Kidney (tissue), 22 donors: ENCODE results near the gene ITM2A. TPM values are rescaled to one million over a fixed set of nuclear protein-coding genes. Genes with fewer than 3 reads are reported as not detected.

ENCODE experiments used
- DNase-seq, 5 donors: peaks; one replicate each; pipeline ENCODE4 v3.0.0-alpha.2; 2013 to 2020
- FAIRE-seq: peaks from 2 replicates; lab custom pipeline; 2012; peaks lifted over from hg19 to GRCh38; lab: Jason Lieb, UNC
- H3K27ac ChIP-seq, 2 donors: one replicate each; pipeline ENCODE4 v1.7.0; 2013; ENCODE audit warnings: low read depth in 2 of 2, low read length in 2 of 2, inconsistent platforms in 1 of 2
- H3K27me3 ChIP-seq: one replicate; pipeline ENCODE4 v1.7.1; 2013; ENCODE audit warnings: low read length, inconsistent platforms; ENCODE audit not compliant: control insufficient read depth, insufficient read depth
- H3K36me3 ChIP-seq, 3 donors: one replicate each; pipeline versions ENCODE4 v1.7.0 to v1.7.1; 2013; ENCODE audit warnings: low read length in 3 of 3, control low read depth in 1 of 3, inconsistent platforms in 1 of 3; ENCODE audit not compliant: insufficient read depth in 3 of 3, control insufficient read depth in 2 of 3
- H3K4me1 ChIP-seq, 3 donors: one replicate each; pipeline versions ENCODE4 v1.7.0 to v1.7.1; 2013; ENCODE audit warnings: low read length in 3 of 3, inconsistent platforms in 1 of 3, low read depth in 1 of 3; ENCODE audit not compliant: control insufficient read depth in 2 of 3, insufficient read depth in 2 of 3
- H3K4me3 ChIP-seq, 3 donors: one replicate each; pipeline versions ENCODE4 v1.7.0 to v1.8.1; 2013; ENCODE audit warnings: low read length in 3 of 3, control low read depth in 1 of 3, inconsistent platforms in 1 of 3
- H3K9ac ChIP-seq, 3 donors: one replicate each; pipeline versions ENCODE4 v1.7.0 to v1.7.1; 2013; ENCODE audit warnings: low read length in 3 of 3, control low read depth in 1 of 3, inconsistent platforms in 1 of 3
- H3K9me3 ChIP-seq, 3 donors: one replicate each; pipeline versions ENCODE4 v1.7.0 to v1.7.1; 2013; ENCODE audit warnings: low read length in 3 of 3, control low read depth in 1 of 3, inconsistent platforms in 1 of 3; ENCODE audit not compliant: control insufficient read depth in 2 of 3, insufficient read depth in 1 of 3
- intact Hi-C: fragments of 100-400 bp; cut with DNase I; formaldehyde crosslinking; loops from one replicate; pipeline ENCODE4 v1.11.1; 2022
- long read RNA-seq, 10 donors: library from polyadenylated mRNA in 1 of 10; unstranded in 1 of 10; transcript quantifications; one replicate each; pipeline ENCODE4 v2.0.0 and lab custom pipeline, GENCODE V29; 2021 to 2026
- polyA plus RNA-seq: library from polyadenylated mRNA; stranded (reverse); fragments of 350-450 nt; fragmentation: Illumina TruSeq; extraction: RNeasy Lipid Tissue Mini Kit (QIAGEN cat#74804); gene quantifications from one replicate; pipeline ENCODE4 v1.2.3, GENCODE V29; 2014; ENCODE audit warnings: low read depth, low replicate concordance; ENCODE audit not compliant: insufficient read depth
- total RNA-seq: library from RNA; stranded (reverse); fragmentation: NEBNext Ultra II Directional; extraction: Animal tissue kit (Norgen Biotek cat#: 25700); gene quantifications from one replicate; pipeline ENCODE4 v1.2.1, GENCODE V29; 2021
- TF ChIP-seq, protein P1 (sequence below): IDR thresholded peaks from 3 replicates; pipeline ENCODE4 v1.5.1; 2012; ENCODE audit warnings: mild to moderate bottlenecking, moderate library complexity, borderline replicate concordance; ENCODE audit not compliant: insufficient read depth; ENCODE audit errors: extremely low read depth
- donor health status: control.
- donor health status: control.
- donor health status: control.
- donor health status: control.
- donor health status: control.
- donor health status: DM: yes; HTN: yes; CAD: no.
- donor health status: Normal renal cell carcinoma (clear cell type).

The ITM2A gene
- total RNA-seq: 60.6 TPM
- 28.8 TPM for polyA plus RNA-seq
- long read RNA-seq, donor 1, transcript ITM2A-201 (6 exons, 1,641 nt): major isoform, 7 of 20 reads
- long read RNA-seq, donor 1, partial matches to known transcripts: 10 of 20 reads
- long read RNA-seq, donor 1, other reads (novel, unspliced or antisense): 0 of 20 reads
- long read RNA-seq, donor 2, transcript ITM2A-201 (6 exons, 1,641 nt): major isoform, 13 of 38 reads
- long read RNA-seq, donor 2, partial matches to known transcripts: 23 of 38 reads
- long read RNA-seq, donor 2, other reads (novel, unspliced or antisense): 0 of 38 reads
- long read RNA-seq, donor 3, transcript ITM2A-201 (6 exons, 1,641 nt): major isoform, 14 of 48 reads
- long read RNA-seq, donor 3, partial matches to known transcripts: 33 of 48 reads
- long read RNA-seq, donor 3, other reads (novel, unspliced or antisense): 0 of 48 reads
- long read RNA-seq, donor 4, transcript ITM2A-201 (6 exons, 1,641 nt): major isoform, 9 of 26 reads
- long read RNA-seq, donor 4, partial matches to known transcripts: 17 of 26 reads
- long read RNA-seq, donor 4, other reads (novel, unspliced or antisense): 0 of 26 reads
- long read RNA-seq, donor 5, partial matches to known transcripts: 0 of 3 reads
- long read RNA-seq, donor 5, other reads (novel, unspliced or antisense): 0 of 3 reads
- long read RNA-seq, donor 6, transcript ITM2A-201 (6 exons, 1,641 nt): major isoform, 19 of 89 reads
- long read RNA-seq, donor 6, transcript ITM2A-202 (5 exons, 1,698 nt): minor isoform, 6 of 89 reads
- long read RNA-seq, donor 6, partial matches to known transcripts: 64 of 89 reads
- long read RNA-seq, donor 6, other reads (novel, unspliced or antisense): 0 of 89 reads
- long read RNA-seq, donor 7, transcript ITM2A-201 (6 exons, 1,641 nt): major isoform, 17 of 20 reads
- long read RNA-seq, donor 7, partial matches to known transcripts: 1 of 20 reads
- long read RNA-seq, donor 7, other reads (novel, unspliced or antisense): 2 of 20 reads
- long read RNA-seq, donor 8, transcript ITM2A-201 (6 exons, 1,641 nt): major isoform, 11 of 66 reads
- long read RNA-seq, donor 8, partial matches to known transcripts: 53 of 66 reads
- long read RNA-seq, donor 8, other reads (novel, unspliced or antisense): 0 of 66 reads
- long read RNA-seq, donor 9, transcript ITM2A-201 (6 exons, 1,641 nt): major isoform, 14 of 30 reads
- long read RNA-seq, donor 9, partial matches to known transcripts: 14 of 30 reads
- long read RNA-seq, donor 9, other reads (novel, unspliced or antisense): 0 of 30 reads
- long read RNA-seq, donor 10, transcript ITM2A-201 (6 exons, 1,641 nt): major isoform, 12 of 41 reads
- long read RNA-seq, donor 10, partial matches to known transcripts: 27 of 41 reads
- long read RNA-seq, donor 10, other reads (novel, unspliced or antisense): 0 of 41 reads

DNA sequence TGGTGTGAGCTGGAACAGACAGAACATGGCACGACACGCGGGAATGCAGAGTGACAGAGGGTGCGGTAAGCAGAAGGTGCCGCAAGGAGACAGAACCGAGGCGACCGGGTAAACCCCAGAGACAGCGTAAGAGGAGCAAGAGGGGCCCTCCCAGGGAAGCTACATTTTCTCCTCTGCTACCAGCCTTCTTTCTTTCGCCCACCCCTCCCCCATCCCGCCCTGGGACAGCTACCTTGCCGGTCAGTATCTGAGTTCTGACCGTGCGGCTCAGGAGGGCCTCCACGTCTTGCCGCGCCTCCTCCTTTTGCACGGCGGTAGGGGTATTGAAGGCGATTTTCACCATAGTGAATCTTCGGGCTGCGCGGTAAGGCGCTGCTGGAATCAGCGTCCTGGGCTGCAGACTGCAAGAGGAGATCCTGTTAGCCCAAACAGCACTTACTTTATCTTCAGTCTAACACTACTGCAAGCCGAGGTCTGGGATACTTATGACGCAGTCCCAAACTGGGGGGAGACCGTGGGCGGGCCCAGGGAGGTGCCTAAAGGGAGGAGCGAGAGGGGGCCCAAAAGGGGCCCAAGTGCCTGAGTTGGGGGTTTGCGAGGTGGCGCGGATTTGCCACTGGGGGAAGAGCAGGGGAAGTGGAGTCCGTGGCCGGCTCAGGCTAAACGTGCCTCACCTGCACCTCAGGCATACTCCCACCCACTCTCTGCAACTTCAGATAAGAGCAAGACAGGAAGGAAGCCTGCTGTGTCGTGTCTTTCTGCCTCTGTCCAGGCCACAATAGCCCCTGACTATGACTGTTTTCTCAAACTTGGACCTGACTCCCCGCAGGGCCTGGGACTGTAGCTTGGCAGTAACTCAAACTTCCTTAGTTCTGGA, at the start of gene ITM2A:
Gene ITM2A, minus strand, starts transcription at position 462 of the 877 bp plus-strand sequence. Its CDS starts 119 bp downstream, at position 343.
- Histone ChIP-seq H3K9ac (peak within 1 kb of the TSS in 1 of 3 donors; percentile 42), H3K36me3 (no peaks in the 10 kb centered on the region), H3K9me3 (no peaks in the 10 kb centered on the region), H3K4me1 (no peaks in the 10 kb centered on the region), H3K4me3 (peak within 1 kb of the TSS; percentile 58 to 70 (median 64)), H3K27ac (peak within 1 kb of the TSS in 1 of 2 donors; percentile 47), H3K27me3 (no peaks in the 10 kb centered on the region)
- intact Hi-C loops: no loop called here
- FAIRE-seq (no peak), DNase-seq (peak; percentile 25 to 79 (median 30))
- TF ChIP-seq, protein P1, sequence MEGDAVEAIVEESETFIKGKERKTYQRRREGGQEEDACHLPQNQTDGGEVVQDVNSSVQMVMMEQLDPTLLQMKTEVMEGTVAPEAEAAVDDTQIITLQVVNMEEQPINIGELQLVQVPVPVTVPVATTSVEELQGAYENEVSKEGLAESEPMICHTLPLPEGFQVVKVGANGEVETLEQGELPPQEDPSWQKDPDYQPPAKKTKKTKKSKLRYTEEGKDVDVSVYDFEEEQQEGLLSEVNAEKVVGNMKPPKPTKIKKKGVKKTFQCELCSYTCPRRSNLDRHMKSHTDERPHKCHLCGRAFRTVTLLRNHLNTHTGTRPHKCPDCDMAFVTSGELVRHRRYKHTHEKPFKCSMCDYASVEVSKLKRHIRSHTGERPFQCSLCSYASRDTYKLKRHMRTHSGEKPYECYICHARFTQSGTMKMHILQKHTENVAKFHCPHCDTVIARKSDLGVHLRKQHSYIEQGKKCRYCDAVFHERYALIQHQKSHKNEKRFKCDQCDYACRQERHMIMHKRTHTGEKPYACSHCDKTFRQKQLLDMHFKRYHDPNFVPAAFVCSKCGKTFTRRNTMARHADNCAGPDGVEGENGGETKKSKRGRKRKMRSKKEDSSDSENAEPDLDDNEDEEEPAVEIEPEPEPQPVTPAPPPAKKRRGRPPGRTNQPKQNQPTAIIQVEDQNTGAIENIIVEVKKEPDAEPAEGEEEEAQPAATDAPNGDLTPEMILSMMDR: no peak

DNA sequence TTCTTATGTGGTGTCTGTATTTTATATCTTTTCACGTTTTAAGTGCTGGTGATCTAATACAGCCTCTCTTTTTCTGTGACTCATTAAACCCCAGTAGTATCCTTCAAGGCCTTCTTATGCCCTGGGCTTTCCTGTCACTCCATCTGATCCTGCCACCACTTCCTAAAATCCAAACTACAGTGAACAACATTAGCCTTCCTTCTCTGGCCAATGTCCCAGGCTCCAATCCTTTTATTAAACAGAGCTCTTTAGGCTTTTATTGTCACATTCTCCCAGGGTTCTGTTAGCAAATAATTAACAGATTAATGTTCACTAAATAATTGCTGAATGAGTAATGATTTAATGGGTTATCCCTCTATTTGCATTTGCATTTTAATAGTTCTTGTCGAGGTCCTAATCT, 47.9 kb upstream of the ITM2A start:
- H3K27ac ChIP-seq: no peak overlapping the region
- H3K27me3 ChIP-seq: no peaks in the 10 kb centered on the region
- no peaks in the 10 kb centered on the region for H3K4me1 ChIP-seq
- H3K9me3 ChIP-seq: no peaks in the 10 kb centered on the region
- FAIRE-seq (no peak), DNase-seq (peak in 1 of 5 donors; percentile 7)
- TF ChIP-seq, protein P1: no peak
- H3K36me3 ChIP-seq: no peaks in the 10 kb centered on the region
- H3K4me3 ChIP-seq: no peak overlapping the region
- intact Hi-C loops: no loop called here
- no peak overlapping the region for H3K9ac ChIP-seq

DNA sequence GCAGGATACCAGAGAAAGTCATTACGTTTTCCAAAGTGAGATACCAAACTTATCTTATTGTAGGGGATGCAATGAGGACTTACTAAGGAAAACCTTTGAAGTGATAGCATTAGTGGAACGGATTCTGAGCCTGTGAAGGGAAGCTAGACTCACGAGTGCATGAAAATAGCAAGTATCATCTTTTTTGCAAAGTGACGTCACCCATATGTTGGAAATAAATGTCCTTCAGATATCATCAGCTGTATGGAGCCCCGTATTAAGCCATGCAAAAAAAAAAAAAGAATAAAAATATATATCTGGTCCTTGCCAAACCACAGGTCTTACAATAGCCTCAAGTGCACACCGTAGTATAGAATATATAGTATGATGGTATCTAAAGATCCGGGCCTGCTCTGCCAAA, 46.8 kb upstream of the ITM2A start:
- Histone ChIP-seq H3K4me3 (no peak overlapping the region), H3K9me3 (no peaks in the 10 kb centered on the region), H3K9ac (no peak overlapping the region), H3K27me3 (no peaks in the 10 kb centered on the region), H3K36me3 (no peaks in the 10 kb centered on the region), H3K27ac (no peak overlapping the region), H3K4me1 (no peaks in the 10 kb centered on the region)
- DNase-seq (no peak), FAIRE-seq (no peak)
- intact Hi-C loops: no loop called here
- TF ChIP-seq, protein P1: no peak
